ENCODE results near the gene MED12L.

MED12L gene

DNA sequence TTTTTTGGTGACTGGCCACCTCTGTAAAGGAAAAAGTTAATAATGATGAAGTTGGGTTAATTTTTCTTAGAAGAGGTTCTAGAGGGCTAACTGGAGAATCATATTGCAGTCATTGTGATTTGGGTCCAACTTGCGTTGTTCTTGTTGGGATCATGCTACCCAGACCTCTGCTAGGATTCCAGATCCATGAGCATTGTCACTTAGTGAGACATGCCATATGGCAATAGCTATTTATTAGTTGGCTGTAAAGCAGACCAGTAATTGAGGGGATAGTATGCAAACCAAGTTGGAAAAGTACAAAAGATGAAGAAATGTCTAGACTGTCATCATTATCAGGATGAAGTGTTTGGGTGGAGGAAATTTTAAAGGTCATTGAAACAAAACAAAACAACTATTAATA, 329.8 kb downstream of the MED12L start:
- TF ChIP-seq POLR2AphosphoS5 (IDR thresholded peaks at IDR 0.05; ENCODE audit: low read depth) (no peak), GABPA (IDR thresholded peaks at IDR 0.05; ENCODE audit: low read depth) (no peak), SPI1 (IDR thresholded peaks at IDR 0.05; ENCODE audit: borderline replicate concordance, low read depth) (no peak)
- TF ChIP-seq, protein P1, sequence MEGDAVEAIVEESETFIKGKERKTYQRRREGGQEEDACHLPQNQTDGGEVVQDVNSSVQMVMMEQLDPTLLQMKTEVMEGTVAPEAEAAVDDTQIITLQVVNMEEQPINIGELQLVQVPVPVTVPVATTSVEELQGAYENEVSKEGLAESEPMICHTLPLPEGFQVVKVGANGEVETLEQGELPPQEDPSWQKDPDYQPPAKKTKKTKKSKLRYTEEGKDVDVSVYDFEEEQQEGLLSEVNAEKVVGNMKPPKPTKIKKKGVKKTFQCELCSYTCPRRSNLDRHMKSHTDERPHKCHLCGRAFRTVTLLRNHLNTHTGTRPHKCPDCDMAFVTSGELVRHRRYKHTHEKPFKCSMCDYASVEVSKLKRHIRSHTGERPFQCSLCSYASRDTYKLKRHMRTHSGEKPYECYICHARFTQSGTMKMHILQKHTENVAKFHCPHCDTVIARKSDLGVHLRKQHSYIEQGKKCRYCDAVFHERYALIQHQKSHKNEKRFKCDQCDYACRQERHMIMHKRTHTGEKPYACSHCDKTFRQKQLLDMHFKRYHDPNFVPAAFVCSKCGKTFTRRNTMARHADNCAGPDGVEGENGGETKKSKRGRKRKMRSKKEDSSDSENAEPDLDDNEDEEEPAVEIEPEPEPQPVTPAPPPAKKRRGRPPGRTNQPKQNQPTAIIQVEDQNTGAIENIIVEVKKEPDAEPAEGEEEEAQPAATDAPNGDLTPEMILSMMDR (IDR thresholded peaks at IDR 0.05; ENCODE audit: insufficient read depth, low read length): no peak
- TF ChIP-seq, protein P2, sequence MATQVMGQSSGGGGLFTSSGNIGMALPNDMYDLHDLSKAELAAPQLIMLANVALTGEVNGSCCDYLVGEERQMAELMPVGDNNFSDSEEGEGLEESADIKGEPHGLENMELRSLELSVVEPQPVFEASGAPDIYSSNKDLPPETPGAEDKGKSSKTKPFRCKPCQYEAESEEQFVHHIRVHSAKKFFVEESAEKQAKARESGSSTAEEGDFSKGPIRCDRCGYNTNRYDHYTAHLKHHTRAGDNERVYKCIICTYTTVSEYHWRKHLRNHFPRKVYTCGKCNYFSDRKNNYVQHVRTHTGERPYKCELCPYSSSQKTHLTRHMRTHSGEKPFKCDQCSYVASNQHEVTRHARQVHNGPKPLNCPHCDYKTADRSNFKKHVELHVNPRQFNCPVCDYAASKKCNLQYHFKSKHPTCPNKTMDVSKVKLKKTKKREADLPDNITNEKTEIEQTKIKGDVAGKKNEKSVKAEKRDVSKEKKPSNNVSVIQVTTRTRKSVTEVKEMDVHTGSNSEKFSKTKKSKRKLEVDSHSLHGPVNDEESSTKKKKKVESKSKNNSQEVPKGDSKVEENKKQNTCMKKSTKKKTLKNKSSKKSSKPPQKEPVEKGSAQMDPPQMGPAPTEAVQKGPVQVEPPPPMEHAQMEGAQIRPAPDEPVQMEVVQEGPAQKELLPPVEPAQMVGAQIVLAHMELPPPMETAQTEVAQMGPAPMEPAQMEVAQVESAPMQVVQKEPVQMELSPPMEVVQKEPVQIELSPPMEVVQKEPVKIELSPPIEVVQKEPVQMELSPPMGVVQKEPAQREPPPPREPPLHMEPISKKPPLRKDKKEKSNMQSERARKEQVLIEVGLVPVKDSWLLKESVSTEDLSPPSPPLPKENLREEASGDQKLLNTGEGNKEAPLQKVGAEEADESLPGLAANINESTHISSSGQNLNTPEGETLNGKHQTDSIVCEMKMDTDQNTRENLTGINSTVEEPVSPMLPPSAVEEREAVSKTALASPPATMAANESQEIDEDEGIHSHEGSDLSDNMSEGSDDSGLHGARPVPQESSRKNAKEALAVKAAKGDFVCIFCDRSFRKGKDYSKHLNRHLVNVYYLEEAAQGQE (IDR thresholded peaks at IDR 0.05; ENCODE audit: insufficient replicate concordance, low read depth): no peak
- Histone ChIP-seq H3K27ac (replicated peaks) (no peak overlapping the region), H3K4me3 (replicated peaks; ENCODE audit: insufficient read depth, low read length) (no peak overlapping the region), H3K27me3 (ENCODE audit: insufficient read depth, poor library complexity, severe bottlenecking) (no peaks in the 10 kb centered on the region)
- no peak for DNase-seq (ENCODE audit: low read depth in 1 of 2, low spot score in 1 of 2)

DNA sequence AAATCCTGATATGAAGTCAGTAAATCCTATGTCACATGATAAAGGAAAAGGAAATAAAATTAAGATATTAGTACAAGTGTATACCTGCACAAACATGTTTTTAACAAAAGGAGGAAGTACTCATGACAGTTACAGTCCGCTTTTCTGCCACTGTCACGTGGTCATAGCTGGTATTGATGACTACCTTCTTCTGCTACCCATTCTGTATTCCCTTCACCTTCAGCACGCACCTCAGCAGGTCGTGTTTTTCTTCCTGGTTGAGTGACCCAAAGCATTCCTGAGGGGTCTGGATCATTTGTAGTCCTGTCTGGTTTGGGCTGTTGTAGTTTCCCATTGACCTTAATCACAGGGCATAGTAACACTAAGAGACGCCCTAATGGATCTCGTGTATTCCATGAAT, 334.3 kb downstream of the MED12L start:
- TF ChIP-seq, protein P1 (IDR thresholded peaks at IDR 0.05; ENCODE audit: insufficient read depth, low read length): no peak
- TF ChIP-seq SPI1 (IDR thresholded peaks at IDR 0.05; ENCODE audit: borderline replicate concordance, low read depth) (no peak), GABPA (IDR thresholded peaks at IDR 0.05; ENCODE audit: low read depth) (no peak), POLR2AphosphoS5 (IDR thresholded peaks at IDR 0.05; ENCODE audit: low read depth) (no peak)
- TF ChIP-seq, protein P2 (IDR thresholded peaks at IDR 0.05; ENCODE audit: insufficient replicate concordance, low read depth): no peak
- no peak for DNase-seq (ENCODE audit: low read depth in 1 of 2, low spot score in 1 of 2)
- Histone ChIP-seq H3K27me3 (ENCODE audit: insufficient read depth, poor library complexity, severe bottlenecking) (no peaks in the 10 kb centered on the region), H3K4me3 (replicated peaks; ENCODE audit: insufficient read depth, low read length) (no peak overlapping the region), H3K27ac (replicated peaks) (no peak overlapping the region)

DNA sequence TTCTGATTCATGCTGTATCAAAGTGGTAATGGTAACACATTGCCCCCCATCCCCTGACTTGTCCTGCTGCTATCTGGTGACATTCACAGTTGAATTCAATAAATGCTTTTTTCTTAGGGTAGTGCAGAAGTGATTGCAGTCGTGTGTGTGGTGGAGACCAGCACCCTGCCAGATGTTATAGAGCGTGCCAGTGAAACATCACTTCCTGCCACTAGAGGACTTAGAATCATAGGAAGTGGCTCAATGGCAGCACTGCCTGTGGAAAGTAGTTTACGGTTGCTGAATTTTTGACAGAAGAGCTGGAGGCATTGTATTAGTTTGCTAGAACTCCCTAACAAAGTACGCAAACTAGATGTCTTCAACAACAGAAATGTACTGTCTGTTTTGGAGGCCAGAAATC, 336.5 kb downstream of the MED12L start:
- TF ChIP-seq, protein P2 (IDR thresholded peaks at IDR 0.05; ENCODE audit: insufficient replicate concordance, low read depth): no peak
- TF ChIP-seq, protein P1 (IDR thresholded peaks at IDR 0.05; ENCODE audit: insufficient read depth, low read length): peak; percentile 21
- TF ChIP-seq SPI1 (IDR thresholded peaks at IDR 0.05; ENCODE audit: borderline replicate concordance, low read depth) (peak; percentile 64; the same call in 1 of the 2 replicates), POLR2AphosphoS5 (IDR thresholded peaks at IDR 0.05; ENCODE audit: low read depth) (no peak), GABPA (IDR thresholded peaks at IDR 0.05; ENCODE audit: low read depth) (no peak)
- H3K27me3 ChIP-seq (ENCODE audit: insufficient read depth, poor library complexity, severe bottlenecking): no peaks in the 10 kb centered on the region
- H3K4me3 ChIP-seq (replicated peaks; ENCODE audit: insufficient read depth, low read length): no peak overlapping the region
- DNase-seq (ENCODE audit: low read depth in 1 of 2, low spot score in 1 of 2): peak in 1 of 2 experiments; percentile 60
- H3K27ac ChIP-seq (replicated peaks): peak overlapping the region; percentile 6; the same call in 1 of the 2 replicates
